ENCODE results near the gene OSBPL3.
"Not testable (repeated sequence)": the region's sequence is repeated elsewhere in the genome, so short reads cannot be mapped to it uniquely, and the experiment has no call there.

Gene OSBPL3

DNA sequence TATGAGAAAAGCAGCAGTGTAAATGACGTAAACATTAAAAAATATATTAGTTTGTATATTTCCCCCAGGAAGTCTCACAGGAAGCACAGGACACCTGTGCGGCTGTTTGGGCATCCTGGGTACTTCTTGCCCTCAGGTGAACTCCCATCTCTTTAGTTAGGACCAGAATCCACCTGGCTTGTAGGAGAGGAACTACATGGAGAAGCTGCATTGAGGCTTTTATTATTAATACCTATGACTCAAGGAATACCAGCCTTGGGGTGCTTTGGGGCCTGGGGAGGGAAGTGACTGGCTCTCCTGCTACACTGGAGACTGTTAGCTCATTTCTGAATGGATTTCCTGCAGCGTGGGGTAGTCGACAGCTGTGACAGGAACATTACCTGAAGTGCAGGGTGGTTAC, 182.7 kb downstream of the OSBPL3 start:
- no peak for DNase-seq (ENCODE audit: low read depth in 2 of 2)

DNA sequence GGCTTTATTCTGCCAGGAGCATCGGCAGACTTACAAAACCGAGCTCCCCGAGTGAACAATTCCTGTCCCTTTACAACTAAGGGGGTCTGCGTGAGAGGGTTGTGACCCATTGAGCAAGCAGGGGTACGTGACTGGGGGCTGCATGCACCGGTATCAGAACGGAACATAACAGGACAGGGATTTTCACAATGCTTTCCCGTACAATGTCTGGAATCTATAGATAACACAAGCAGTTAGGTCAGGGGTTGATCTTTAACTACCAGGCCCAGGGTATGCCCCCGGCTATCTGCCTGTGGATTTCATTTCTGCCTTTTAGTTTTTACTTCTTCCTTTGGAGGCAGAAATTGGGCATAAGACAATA, 184.6 kb downstream of the OSBPL3 start:
- no peak for DNase-seq (ENCODE audit: low read depth in 2 of 2)

DNA sequence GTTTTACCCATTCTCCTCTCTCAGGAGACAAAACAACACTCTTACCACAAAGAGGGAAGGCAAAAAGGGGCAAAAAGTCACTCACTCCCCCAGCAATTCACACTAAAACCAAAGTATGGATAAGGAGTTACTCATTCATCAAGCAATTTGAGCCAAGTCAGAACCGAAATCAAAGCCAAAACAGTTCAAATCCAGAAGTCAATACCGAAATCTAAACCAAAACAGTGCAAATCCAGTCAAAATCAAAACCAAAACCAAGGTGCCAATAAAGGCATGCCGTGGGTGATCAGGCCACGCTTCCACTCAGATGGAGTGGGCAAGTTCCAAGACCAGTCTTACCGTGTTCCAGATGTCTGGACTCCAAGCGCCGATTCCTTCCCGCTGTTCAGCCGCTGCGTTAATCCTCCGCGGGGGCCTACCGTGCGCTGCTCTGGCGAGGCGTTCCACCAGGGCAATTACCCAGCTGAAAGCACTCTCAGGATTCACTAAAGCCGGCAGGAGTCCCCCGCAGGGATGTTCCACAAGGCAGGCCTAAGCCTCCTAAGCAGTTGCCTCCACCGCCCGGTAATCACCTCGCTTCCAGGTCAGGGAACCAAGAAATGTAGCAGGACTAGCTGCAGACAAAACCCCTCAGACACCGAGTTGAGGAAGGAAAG, 185.1 kb downstream of the OSBPL3 start:
- not testable (repeated sequence) for DNase-seq (ENCODE audit: low read depth in 2 of 2)

DNA sequence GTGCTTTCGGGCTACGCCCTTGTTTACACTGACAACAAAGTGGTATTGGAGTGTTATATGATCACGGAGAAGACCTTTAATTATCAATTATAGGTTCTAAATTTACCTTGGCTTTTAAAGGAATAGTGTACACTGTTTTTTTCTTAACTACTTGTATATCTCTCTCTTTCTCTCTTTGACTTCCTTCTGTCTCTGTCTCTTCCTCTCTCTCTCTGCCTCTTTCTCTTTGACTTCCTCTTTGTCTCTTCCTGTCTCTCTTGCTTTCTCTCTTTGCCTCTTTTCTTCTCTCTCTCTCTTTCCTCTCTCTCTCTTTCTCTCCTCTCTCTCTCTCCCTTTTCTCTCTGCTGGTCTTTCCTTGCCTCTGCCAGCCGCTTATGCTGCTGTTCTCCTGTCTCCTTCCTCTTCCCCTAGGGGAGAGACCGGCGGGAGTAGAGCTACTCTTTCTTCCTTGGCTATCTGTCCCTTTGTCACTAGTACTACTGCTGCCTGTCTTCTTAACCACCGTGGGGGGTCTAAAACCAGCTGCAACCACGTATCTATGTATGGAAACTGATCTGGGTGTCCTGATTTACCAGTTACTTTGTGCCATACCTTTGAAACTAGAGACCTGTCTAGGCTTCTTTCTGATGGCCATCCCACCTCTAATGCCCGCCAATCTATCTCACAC, 185.9 kb downstream of the OSBPL3 start:
- no peak for DNase-seq (ENCODE audit: low read depth in 2 of 2)

DNA sequence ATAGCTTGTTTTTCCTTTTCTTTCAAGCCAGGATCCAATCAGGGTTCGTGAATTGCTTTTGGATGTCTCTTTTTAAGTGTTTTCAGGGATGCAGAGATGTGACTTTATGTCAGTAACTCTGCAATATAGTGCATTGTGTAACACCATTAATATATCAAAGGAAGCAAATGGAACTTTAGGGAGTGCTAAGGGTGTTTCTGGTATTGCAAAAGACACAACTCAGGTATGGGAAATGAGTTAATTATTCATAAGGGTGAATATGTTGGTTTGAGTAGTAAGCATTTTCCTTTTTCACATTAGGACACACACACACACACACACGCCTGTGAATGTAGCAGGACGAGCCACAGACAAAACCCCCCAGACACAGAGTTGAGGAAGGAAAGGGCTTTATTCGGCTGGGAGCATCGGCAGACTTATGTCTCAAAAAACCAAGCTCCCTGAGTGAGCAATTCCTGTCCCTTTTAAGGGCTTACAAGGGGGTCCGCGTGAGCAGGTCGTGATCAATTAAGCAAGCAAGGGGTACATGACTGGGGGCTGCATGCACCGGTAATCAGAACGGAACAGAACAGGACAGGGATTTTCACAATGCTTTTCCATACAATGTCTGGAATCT, 190.9 kb downstream of the OSBPL3 start:
- no peak for DNase-seq (ENCODE audit: low read depth in 2 of 2)

DNA sequence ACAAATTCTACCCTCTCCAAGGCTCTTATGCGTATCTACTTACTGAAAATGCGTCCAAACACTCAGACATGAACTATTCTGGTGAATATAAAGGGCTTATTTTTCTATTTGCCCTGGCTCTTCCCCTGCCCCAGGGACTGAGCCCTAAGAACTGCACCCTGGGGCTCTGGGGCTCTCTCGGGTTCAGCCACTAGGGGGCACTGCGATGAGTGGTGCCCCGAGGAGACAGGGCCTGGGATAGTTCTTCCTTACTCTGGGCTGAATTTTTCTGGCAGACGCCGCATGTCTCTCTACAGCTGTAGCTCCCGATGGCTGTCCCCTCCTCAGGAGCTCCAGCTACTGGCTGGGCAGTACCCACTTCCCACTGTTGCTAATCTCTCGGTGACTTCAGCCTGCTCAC, 191.9 kb downstream of the OSBPL3 start:
- DNase-seq (ENCODE audit: low read depth in 2 of 2) = no peak

DNA sequence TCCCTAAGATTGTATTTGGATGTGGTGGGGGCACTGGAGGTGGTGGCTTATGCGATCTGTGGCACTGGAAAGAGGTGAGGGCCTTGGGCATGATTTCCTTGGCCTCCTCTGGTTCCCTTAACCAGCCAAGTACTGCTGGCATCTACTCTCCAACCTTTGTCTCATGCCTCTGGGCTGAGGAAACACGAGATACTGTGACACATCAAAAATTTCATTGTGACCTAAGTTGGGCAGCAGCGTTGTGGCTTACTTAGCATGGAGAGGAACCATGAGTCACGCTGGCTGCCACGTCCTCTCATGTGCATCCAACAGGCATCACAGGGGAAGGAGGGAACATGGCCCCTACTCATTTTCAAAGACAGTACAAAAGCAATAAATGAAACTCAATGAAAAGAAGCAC, 193.0 kb downstream of the OSBPL3 start:
- DNase-seq (ENCODE audit: low read depth in 2 of 2) = no peak

DNA sequence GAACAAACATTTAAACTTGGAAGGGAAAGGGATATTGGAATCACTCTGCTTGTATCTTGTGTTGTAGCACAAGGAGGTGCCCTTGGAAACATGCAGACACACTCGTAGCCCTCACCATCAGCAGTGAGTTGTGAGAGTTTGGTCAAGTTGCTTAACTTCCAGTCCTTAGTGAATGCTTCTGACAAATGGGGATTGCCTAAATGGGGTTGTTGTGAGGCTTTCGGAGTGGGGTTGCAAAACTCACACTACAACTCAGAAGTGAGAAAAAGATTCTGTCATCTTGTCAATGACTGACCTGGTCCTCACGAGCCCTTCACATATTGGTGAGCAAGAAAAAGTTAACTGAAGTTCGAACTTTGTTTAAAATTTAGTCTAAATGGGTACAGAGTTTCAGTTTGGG, 193.7 kb downstream of the OSBPL3 start:
- DNase-seq (ENCODE audit: low read depth in 2 of 2) = no peak

DNA sequence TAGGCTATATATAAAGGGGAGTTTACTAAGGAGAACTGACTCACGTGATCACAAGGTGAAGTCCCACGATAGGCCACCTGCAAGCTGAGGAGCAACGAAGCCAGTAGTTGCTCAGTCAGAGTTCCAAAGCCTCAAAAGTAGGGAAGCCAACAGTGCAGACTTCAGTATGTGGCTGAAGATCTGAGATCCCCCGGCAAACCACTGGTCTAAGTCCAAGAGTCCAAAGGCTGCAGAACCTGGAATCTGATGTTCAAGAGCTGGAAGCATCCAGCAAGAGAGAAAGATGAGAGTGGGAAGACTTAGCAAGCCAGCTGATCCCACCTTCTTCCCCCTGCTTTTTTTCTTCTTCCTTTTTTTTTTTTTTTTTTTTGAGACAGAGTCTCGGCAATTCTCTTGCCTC, 195.7 kb downstream of the OSBPL3 start:
- no peak for DNase-seq (ENCODE audit: low read depth in 2 of 2)

DNA sequence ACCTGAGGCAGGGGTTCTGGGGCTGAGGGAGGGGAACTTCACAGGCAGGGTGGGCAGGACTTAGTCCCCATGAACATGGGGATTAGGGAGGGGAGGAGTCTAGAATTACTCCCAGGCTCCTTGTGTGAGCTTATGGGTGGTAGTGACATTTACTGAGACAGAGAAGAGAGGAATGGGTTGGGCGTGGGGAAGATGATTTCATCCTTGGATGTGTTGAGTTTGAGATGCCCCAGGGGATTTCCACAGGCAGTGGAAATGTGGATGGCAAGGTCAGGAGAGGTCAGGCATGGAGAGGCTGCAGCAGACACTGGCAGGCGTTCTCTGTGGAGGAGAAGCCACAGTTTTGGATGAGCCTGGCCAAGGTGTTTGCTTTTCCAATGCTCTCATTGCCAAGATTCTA, 196.3 kb downstream of the OSBPL3 start:
- no peak for DNase-seq (ENCODE audit: low read depth in 2 of 2)

DNA sequence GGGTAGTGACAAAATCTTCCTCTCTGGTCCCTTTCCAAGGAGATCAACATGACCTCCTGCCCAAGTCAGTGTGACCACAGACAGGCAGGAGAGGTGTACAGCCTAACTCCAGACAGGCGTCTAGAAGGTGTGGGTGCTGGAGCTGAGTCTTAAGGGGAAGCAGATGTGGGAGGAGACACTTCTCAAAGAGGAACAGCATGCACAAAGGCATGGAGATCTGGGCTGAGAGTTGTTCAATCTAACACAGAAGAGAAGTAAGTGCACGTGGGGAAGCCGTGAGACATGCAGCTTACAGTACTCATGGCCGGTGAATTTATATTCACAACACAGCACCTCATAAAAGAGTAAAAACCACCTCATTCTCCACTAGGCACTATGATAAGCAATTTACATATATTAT, 198.9 kb downstream of the OSBPL3 start:
- no peak for DNase-seq (ENCODE audit: low read depth in 2 of 2)

DNA sequence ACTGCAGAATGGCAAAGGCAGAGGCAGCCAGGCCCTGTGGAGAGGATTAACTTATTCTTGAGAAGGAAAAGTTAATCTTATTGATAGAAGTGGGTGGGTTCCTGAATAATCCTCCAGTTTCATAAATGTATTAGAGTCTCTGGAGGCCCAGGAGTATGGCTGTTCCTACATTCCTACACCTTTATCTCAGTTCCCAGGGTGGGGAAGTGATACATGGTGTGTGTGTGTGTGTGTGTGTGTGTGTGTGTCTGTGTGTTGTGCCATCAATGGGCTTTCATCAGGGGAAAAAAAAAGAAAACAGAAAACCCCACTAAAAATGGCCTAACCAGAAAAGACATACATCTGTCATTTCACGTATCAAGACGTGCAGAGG, 200.7 kb downstream of the OSBPL3 start:
- DNase-seq (ENCODE audit: low read depth in 2 of 2) = no peak

DNA sequence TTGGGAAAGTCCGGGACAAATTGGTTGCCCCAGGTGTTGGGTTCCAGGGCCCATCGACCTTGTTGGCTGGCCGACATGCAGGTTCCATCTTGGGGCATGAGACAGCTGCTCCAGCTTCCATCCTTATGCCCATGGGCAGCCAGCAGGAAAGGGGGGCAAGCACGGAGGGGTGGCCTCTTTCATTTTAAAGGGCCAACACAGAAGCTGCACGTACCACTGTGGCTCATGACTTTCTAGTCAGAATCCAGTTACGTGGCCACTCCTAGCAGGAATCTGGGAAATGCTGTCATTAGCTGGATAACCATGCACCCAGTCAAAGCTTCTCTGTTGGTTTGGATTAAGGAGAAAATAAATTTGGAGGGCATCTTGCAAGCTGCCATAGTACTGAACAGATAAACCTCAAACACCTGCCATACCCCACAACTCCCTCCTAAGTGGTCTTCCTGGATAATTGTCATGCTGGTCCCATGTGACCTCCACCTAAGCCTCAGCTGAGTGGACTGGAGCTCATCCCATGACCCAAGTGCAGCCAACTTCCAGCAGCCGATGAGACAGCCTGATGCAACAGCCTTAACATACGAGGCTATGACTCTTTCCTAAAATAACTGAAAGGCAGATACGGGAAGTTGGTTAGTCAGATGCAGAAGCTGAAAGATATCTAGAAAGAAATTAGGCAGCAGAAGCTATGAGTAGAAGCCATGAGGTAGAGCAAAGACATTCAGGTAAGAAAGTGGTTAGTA, 201.3 kb downstream of the OSBPL3 start:
- DNase-seq (ENCODE audit: low read depth in 2 of 2) = no peak

DNA sequence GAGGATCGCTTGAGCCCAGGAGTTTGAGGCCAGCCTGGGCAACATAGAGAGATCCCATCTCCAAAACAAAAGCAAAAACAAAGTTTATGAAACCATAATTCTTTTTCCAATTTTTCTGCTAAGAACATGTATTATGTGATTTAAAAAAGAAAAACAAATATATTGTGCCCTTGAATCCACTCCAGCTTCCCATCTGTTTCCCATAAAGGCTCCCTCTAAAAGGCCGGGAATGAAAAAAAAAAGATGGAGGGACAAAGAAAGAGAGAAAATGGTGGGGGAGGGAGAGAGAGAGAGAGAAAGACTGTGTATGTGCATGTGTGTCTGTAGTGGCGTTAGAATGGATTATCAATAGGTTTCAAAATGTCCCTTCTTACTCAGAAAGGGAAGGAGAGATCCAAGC, 202.2 kb downstream of the OSBPL3 start:
- no peak for DNase-seq (ENCODE audit: low read depth in 2 of 2)

DNA sequence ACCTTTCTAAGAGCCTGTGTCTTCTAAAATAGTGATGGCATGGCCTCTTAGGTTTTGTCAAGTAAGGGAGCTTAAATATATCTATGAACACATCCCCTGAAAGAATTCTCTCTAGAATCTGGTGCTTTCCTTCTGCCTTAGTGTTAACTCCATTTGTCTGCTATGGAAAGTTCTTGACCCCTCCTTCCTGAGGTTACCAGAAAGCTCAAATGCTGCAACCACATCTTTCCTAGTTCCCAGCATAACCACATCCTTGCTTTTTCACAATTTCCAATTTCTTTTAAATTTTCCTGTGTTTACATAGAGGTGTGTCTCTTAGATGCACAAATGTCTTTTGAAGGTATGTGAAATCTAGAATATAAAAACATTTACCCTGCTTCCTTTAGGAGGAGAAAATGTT, 206.3 kb downstream of the OSBPL3 start:
- no peak for DNase-seq (ENCODE audit: low read depth in 2 of 2)

DNA sequence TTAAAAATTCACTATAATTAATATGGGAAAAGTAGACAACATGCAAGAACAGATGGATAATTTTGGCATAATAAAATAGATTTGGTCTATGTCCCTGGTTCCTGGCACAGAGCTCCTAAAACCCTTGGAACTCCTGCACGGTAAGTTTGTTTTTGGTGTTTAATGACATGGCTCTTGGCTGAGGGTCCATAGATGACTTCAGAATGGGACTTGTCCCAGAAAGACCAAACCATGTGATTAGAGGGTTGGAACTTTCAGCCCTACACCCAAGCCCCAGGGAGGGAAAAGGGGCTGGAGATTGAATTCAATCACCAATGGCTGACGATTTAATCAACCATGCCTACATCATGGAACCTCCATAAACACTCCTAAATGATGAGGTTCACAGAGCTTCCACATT, 210.1 kb downstream of the OSBPL3 start:
- no peak for DNase-seq (ENCODE audit: low read depth in 2 of 2)

DNA sequence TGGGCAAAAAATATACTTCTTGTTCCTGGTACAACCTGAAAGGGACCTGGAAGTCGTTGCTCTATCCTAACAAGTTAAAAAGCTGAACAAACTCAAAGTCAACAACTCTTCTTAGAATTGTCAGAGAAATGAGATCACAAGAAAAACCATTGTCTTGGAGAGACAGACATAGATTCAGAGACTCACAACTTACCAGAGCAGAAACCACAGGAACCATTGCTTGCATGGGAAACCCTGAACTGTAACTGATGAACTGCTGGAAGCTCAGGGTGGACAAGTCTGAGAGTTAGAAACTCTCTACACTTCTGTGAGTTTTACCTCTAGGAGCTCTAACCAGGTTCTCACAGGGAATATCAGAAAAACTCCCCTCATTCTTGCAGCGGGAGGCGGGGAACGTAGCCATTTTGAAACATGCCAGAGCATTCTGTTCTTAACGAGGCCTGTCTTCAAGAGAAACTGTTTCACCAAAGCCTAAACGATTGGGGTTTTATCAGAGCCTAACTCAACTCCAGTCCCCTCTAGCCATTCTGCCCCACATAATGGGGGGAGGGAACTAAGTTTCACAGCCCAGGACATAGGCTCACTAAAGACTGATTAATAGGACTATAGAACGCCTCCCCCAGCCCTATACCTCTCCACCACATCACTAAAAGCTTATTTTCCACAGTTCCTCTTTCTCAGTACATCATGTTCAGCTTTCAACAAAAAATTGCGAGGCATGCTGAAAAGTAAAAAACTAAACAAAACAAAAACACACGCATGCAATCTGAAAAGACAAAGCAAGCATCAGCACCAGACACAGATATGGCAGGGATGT, 210.8 kb downstream of the OSBPL3 start:
- DNase-seq (ENCODE audit: low read depth in 2 of 2) = no peak

DNA sequence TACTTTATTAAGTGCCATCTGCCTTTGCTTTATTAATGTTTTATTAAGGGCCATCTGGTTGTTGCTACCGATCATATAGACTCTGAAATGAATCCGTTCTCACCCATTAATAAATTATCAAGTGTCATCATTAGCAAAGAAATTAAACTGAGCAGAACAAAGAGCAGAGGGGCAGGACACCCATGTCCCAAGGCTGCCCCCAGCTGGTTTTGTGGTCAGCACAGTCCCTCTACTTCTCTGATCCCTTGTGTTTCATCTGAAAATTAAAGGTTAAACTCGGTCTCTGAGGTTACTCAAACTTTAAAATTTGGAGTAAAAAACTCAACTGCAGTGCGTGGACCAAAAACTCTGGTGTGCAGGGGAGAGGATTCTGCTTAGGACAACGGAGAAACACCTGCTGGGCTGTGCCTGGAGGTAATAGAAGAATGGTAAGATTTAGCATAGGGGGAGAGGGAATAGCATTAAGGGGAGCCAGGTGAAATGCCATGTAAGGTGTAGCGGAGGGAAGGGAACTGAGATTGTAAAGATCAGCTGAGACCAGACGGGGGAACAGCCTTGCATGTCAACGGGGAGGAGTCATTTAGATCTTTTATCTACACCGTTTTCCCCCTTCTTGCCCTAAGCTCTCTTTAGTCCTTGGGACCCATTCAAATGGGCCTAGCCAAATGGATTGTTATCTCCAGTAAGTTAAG, 212.0 kb downstream of the OSBPL3 start:
- no peak for DNase-seq (ENCODE audit: low read depth in 2 of 2)

DNA sequence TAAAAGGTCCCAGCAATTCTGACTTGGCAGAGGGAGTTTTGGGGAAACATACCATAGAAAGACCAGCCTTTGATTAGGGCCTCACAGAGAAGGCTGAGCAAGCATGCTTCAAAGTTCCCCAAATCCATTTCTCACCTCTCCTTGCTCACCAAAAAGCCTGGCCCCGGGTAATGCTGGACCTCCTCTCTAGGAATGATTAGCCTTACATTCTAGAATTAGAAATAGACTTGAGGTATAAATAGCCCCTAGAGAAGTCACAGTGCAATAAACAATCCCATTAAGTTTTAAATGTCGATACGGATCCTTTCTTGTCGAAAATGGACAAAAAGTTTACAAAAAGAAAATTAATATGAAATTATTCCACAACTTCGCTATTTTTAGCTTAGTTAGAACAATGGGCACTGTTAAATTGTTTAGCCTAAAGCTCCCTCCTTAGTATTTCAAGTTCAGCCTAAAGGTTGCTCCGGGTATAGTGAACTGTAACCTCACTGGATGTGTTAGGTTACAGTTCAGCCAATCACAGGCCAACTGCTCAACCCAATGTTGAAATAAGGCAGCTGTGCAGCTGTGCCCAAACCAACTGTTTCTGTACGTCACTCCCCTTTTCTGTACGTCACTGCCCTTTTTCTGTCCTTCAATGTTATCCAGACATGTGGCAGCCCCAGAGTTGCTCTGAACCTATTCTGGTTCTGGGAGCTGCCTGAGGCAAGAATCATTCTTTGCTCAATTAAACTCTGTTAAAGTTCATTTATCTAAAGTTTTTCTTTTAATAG, 214.8 kb downstream of the OSBPL3 start:
- DNase-seq (ENCODE audit: low read depth in 2 of 2) = no peak

DNA sequence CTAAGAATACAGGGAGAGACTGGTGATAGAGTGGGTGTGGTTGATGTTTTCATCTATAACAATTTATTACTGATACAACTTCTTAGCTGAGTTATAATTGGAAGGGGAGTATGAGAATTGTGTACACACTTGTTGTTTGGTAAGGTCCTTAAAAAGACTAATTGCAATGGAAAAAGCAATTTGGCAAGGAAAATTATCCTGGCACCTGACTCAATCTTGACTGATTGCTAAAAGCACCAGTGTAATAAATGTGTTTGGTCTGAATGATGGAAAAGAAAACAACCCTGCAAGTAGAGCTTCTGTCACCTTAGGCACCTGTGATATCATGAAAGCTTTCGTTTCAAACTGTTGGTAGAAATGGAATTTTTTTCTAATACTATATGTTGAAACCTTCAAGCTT, 216.0 kb downstream of the OSBPL3 start:
- no peak for DNase-seq (ENCODE audit: low read depth in 2 of 2)
